ENCODE results near the gene TMEM245.

GRCh38 chr9:109161471-109161870, 41.7 kb upstream of the TMEM245 start:
- no peak for TF ChIP-seq CTCF (IDR thresholded peaks at IDR 0.05; ENCODE audit: low read length)
- no peak for TF ChIP-seq EZH2 (IDR thresholded peaks at IDR 0.05; ENCODE audit: borderline replicate concordance, low read length)

Data from OCI-LY1 (cell line).